ENCODE data around the gene MRPL27. TPM values are rescaled to one million over a fixed set of nuclear protein-coding genes. Genes with fewer than 3 reads are reported as not detected.
"Not testable (repeated sequence)": the region's sequence is repeated elsewhere in the genome, so short reads cannot be mapped to it uniquely, and the experiment has no call there.

The MRPL27 gene
- total RNA-seq, 1 donor from 2014 or later, result 81.1 TPM

DNA sequence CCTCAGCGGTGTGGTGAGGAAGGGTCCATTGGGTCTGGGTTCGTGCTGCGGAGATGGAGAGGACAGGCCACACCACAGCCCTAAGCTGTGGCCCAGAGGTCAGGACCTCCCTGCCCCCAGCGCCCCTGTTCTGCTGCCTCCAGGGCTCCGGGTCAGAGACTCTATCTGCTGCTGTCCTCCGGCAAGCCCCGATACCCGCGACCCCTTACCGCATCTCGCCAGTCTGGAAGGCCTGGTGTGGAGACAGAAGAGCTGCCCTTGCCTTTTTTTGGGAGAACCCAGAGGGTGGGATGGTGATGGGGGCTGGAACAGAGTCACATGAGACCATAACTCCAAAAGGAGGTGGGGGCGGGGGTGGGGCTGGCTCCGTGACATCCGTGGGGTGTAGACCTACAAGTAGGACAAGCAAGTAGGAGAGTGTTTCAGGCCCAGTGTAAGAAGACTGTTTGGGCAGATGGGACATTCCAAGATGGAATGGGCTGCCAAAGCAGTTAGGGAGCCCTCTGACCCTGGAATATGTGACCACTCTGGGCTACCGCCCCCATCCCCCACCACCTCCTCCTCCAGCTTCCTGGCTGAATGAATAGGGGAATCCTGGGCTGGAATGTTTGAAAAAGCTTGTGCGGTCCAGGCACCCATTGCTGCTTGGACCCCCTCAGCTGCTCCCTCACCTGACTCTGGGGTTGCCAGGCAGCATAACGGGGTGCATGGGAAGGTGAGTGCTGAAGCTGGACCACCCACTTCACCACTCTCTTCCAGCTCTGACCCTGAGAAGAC, 25.7 kb downstream of the MRPL27 start:
- intact Hi-C loops (cut with micrococcal nuclease), result loop anchor here (5.0 kb wide), 1 partner anchor 145 kb away; the partner anchor contains the start of gene COL1A1

- intact Hi-C loops (cut with micrococcal nuclease), result loop anchor here (5.0 kb wide), 1 partner anchor 144 kb away; the partner anchor contains the start of gene COL1A1
Observed at GRCh38 chr17:50346313-50347116, 26.5 kb downstream of the MRPL27 start.

GRCh38 chr17:50345432-50346312, 27.3 kb downstream of the MRPL27 start, which contains the start of gene XYLT2:
Gene XYLT2, plus strand, starts transcription at chr17:50346126. Its CDS starts 15 bp downstream, at chr17:50346141.
- intact Hi-C loops (cut with micrococcal nuclease), result loop anchor here (5.0 kb wide), 1 partner anchor 143 kb away; the partner anchor contains the start of gene COL1A1

GRCh38 chr17:50344731-50345365, 28.1 kb downstream of the MRPL27 start:
- intact Hi-C loops (cut with micrococcal nuclease), result loop anchor here (5.0 kb wide), 1 partner anchor 143 kb away; the partner anchor contains the start of gene COL1A1

DNA sequence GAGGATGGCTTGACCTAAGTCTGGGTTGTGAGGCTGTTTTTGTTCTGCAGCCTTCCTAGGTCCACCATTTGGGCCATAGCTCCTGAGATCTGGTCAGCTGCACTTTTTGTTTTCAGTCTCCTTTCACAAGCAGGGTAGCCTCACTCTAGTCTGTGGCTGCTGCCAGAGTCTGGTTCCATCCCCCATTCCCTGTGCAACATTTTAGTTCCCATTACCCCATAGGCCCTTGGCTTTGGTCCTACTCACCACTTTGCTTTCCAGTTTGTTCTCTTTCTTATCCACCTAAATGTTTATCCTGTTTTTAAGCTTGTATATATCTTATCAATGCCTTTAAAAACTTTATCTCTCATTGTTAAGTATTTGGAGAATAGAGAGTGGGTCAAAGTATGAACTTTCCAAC, 33.6 kb downstream of the MRPL27 start:
- intact Hi-C loops (cut with micrococcal nuclease), result no loop called here

DNA sequence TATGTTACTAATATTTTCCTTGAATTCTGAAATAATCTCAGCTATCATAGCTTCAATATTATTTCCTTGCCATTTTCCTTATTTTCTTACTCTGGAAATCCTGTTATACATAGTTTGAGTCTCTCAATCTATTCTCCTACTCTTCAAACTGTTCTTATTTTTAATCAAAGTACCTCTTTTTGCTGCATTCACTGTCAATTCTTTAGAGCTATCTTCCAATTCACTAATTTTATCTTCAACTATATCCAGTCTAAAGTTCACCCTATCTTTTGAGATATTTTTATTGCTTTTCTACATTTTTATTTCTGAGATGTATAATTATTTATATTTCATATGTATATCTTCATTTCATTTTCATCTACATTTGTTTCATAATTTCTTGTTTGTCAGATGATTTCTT, 34.3 kb downstream of the MRPL27 start:
- intact Hi-C loops (cut with micrococcal nuclease), result no loop called here

DNA sequence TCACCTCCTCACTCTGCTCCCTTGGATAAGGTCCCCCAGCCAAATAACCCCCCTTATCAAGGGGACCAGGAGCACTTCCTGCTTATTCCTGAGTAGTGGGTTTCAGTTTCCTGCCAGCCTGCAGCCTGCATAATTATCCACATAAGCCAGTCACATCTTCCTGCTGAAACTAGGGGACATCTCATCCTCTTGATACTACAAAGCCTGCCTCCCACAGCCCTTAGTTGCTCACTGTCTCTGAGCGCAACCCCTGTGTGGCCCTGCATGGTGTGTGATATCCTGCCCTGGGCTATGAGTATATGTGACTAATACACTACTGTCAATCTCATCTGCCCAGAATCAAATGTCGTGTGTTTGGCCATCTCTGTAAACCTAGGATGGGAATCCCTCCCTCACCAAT, 35.0 kb downstream of the MRPL27 start:
- intact Hi-C loops (cut with micrococcal nuclease), result no loop called here

DNA sequence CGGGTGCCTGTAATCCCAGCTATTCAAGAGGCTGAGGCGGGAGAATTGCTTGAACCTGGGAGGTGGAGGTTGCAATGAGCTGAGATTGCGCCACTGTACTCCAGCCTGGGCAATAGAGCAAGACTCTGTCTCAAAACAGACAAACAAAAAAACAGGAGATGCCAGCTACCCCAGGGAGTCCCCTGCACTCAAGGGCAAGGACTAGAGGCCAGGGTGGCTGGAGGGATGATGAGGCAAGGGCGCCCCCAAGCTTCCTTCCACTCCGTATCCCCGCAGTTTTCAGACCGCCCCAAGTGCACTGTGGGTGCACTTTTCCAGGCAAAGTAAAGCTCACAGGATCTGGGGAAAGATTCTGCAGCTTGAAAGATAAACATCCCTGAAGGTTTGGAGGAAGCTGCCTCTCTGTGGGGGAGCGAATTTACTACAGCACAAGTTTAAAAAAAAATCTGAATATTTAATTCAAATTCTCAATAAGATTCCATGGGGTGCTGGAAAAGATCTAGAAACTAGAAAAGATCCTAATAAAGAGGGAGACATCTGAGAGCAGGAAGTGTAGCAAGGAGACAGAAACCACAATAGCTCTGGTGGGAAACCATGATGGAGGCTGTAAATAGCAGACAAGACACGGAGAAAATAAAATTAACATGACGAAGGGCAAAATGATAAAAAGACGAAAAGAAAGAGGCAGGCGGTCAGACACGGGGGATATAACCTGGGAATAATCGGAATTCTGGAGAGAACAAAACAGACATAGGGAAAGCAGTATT, 39.5 kb downstream of the MRPL27 start:
- intact Hi-C loops (cut with micrococcal nuclease), result not testable (repeated sequence)

DNA sequence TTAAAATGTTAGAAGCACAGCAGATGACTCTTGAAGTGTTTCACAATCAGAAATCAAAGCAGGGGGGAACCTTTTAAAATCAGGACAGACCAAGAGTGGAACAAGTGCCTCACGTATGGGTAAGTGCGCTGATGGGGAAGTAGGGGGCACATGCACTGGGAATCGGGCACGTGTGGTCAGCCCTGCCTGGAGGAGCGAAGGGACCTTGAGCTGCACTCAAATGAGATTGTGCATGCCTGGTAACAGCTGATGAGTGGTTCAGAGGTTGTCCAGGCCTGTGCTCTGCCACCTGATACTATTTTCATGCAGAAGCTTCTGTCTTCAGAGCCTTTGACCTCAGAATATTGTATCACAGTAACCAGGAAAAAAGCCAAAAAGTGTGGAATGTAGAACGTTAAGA, 40.8 kb downstream of the MRPL27 start:
- intact Hi-C loops (cut with micrococcal nuclease), result no loop called here

GRCh38 chr17:50331085-50331791, 41.7 kb downstream of the MRPL27 start:
- intact Hi-C loops (cut with micrococcal nuclease), result no loop called here

DNA sequence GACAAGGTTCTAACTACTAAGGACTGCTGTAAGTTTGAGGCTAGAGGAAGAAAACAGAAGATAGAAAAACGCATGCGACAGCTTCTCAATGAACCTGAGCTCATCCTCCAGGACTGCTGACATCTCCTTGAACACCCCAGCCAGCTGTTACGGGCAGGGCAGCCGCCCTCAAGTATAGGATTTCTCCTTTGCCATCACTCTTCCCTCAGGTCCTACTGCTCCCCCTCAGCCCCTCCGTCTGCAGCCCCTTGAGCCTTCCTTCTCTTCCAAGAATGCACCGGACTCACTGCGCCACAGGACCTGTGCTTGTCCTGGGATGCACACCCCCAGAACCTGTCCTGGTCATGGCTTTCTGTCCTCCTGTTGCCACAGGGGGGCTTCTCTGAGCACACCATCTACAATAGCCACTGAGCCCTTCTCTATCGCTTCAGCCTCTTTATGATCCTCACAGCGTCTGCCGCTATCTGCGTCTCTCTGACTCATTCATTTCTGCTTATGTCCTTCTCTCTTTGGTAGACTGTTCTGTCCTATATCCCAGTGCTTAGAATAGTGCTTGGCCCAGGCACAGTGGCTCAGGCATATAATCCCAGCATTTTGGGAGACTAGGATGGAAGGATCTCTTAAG, 42.7 kb downstream of the MRPL27 start:
- intact Hi-C loops (cut with micrococcal nuclease), result no loop called here

GRCh38 chr17:50329716-50330115, 43.3 kb downstream of the MRPL27 start:
- intact Hi-C loops (cut with micrococcal nuclease), result no loop called here

- intact Hi-C loops (cut with micrococcal nuclease), result no loop called here
Observed at GRCh38 chr17:50328363-50329325, 44.3 kb downstream of the MRPL27 start.

- intact Hi-C loops (cut with micrococcal nuclease), result no loop called here
Observed at GRCh38 chr17:50326831-50327364, 46.1 kb downstream of the MRPL27 start.

DNA sequence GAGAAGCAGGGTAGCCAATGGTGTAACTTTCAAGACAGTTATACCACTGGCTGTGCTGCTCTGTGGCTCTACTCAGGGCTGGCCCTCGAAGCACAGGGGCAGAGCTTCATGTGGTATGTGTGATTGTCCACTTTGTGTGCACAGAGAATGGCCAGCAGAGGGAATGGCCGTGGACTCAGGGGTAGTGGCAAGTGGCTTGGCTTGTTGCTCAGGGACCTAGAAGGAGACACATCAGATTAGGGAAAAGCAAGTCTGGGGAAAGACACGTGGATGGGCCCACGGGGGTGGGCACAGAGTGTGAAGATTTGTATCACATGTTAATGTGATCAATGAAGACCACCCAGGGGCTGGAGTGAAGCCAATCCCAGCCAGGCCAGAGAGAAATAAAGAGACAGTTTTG, 47.1 kb downstream of the MRPL27 start:
- intact Hi-C loops (cut with micrococcal nuclease), result no loop called here

DNA sequence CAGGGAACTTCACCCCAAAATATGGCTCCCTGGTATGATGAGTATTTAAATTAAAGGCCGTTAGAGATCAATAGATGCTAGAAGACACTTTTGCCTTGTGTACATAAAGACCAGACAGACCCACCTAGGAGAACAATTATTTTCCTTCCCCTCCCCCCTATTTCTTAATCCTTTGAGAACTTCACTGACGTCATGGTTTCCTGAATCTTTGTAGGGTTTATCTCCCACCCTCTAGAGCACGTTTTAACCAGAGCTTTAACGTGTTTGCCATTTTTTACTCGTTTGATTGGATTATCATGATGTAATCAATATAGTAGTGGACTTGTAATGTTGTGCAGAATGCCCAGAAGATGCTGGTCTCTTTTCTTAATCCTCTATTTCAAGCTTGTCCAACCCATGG, 49.9 kb downstream of the MRPL27 start:
- intact Hi-C loops (cut with micrococcal nuclease), result no loop called here

DNA sequence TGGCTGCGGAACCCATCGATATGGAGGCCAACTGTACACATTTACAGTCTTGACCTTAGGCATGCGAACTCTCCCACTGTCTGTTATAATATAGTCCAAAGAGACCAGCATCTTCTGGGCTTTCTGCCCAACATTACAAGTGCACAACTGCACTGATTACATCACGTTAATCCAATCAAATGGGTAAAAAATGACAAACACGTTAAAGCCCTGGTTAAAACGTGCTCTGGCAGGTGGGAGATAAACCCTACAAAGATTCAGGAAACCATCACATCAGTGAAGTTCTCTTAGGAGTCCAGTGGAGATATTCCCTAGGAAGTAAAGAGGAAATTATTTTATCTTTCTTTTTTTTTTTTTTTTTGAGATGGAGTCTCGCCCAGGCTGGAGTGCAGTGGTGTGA, 50.7 kb downstream of the MRPL27 start:
- intact Hi-C loops (cut with micrococcal nuclease), result no loop called here

Data from T-helper 2 cell treated with Interferon-gamma antibody and Interleukin-4, amounts not matched to agents 100 ng/mL and 5 ng/mL, for 36 hours (primary cell).